Measurements from ENCODE around the gene GPR39.

- TF ChIP-seq CTCF (conservative IDR thresholded peaks at IDR 0.05 in 1 of 2, IDR thresholded peaks at IDR 0.05 in 1 of 2; ENCODE audit: low read depth in 1 of 2, low read length in 2 of 2), result no peak
- no peak for TF ChIP-seq EZH2 (IDR thresholded peaks at IDR 0.05; ENCODE audit: low read length, missing control alignments)
These were observed 25.2 kb upstream of the GPR39 start for GRCh38 chr2:132391378-132391777.
